GM12801 (cell line): Measurements from ENCODE around the gene ABLIM2.

Experiments
- CTCF ChIP-seq: IDR thresholded peaks from one replicate; pipeline ENCODE4 v1.5.1; 2011; ENCODE audit warnings: control low read depth; ENCODE audit not compliant: insufficient read length; ENCODE audit errors: extremely low read depth

Gene ABLIM2

DNA sequence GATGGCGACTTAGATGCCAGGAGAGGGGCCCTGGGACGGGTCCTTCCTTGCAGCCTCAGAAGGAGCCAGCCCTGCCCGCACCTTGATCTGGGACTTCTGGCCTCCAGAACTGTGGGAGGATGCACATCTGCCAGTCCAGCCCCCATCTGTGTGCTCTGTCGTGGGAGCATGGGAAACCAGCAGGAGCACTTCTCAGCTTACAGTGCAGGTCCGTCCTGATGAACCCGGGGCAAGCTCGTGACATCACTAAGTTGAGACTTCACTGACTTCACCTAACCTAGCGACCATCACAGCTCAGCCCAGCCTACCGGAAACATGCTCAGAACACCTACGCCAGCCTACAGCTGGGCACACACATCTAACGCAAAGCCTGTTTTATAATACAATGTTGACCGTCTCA lies 38.1 kb downstream of the ABLIM2 start:
- no peak for TF ChIP-seq CTCF

GRCh38 chr4:8119877-8120276 lies 38.7 kb downstream of the ABLIM2 start:
- TF ChIP-seq CTCF, result no peak

- no peak for TF ChIP-seq CTCF
Measured at GRCh38 chr4:8118531-8118930, 40.1 kb downstream of the ABLIM2 start.

DNA sequence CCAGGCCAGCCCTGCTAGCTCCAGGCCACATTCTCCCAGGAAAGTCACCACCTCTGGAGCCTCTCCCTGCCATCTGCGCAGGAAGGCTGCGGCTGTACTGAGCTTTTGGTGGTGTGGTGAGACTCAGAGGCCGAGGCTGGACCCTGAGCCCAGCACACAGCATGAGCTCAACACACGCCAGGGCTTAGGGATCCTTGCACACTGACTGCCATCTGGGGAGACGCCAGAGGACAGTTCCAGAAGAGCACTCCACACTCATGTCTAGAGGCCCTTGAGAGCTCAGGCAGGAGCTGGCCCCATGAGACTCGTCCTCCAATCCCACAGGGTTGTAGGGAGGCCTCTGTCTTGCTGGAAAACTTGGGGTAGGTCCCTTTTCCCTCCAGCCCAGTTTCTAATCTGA lies 40.6 kb downstream of the ABLIM2 start:
- no peak for TF ChIP-seq CTCF

DNA sequence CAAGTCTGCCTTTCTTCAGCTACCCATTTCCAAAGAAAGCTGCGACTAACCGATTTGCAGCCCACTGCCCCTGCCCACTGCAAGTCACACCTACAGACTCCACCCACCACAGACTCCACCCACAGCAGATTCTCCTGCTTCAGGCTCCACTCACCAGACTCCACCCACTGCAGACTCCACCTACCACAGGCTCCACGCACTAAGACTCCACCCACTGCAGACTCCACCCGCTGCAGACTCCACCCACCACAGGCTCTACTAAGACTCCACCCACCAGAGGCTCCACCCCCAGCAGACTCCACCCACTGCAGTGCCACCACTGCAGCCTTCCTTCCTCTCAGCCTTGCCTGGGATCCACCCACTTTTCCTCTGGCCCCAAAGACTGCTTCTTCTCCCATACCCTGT lies 41.3 kb downstream of the ABLIM2 start:
- TF ChIP-seq CTCF, result no peak

DNA sequence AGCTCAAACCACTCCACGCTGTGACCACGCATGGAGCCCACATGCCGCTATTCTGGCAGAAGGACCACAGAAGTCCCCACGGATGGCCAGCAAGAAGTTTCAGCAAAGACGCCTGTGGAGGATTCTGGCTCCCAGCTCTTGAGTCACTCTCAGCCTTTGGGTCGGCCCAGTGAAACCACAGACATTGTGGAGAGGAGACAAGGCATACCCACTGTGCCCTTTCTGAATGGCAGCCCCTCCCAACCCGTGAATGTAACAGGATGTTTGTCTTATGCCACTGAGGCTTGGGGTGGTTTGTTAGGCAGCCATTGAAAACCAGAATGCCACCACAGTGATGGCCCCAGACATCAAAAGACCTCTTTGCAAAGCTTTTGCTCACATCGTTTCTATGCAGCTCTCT lies 42.7 kb downstream of the ABLIM2 start:
- no peak for TF ChIP-seq CTCF

DNA sequence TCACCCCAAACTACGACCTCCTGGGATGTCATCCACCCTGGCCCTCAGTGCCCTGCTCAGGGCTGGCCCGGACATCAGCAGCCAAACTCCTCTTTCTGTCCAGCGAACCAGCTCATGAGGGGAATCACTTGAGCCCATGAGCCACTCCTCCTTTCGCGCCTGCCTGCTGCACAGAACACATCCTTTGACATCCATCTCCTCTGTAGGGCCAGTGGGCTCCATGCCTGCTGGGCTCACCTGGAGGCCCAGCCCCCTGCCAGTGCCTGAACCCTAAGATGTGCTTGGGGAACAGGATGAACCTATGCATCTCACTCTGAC lies 43.5 kb downstream of the ABLIM2 start:
- TF ChIP-seq CTCF, result no peak
